Chondrocyte (in vitro differentiated cells): ENCODE data around the gene CHCHD4. TPM values are rescaled to one million over a fixed set of nuclear protein-coding genes. Genes with fewer than 3 reads are reported as not detected.
A peak's percentile ranks its signal among the peaks of the same experiment; 100 is the strongest.

Experiments
- DNase-seq: peaks from one replicate; pipeline ENCODE4 v3.0.0; 2021; ENCODE audit warnings: mixed read lengths, low spot score
- H3K27ac Mint-ChIP-seq: one replicate; pipeline ENCODE4 v1.8.0; 2021; ENCODE audit warnings: mild to moderate bottlenecking, moderate library complexity, mixed read lengths; ENCODE audit not compliant: unreplicated experiment
- H3K27me3 Mint-ChIP-seq: 2 replicates; pipeline ENCODE4 v1.8.0; 2021; ENCODE audit warnings: low read depth, mixed read lengths
- H3K36me3 Mint-ChIP-seq: 2 replicates; pipeline ENCODE4 v1.8.0; 2021; ENCODE audit warnings: low read depth, mixed read lengths
- H3K4me1 Mint-ChIP-seq: 2 replicates; pipeline ENCODE4 v1.8.0; 2021; ENCODE audit warnings: low read depth, mild to moderate bottlenecking, mixed read lengths
- H3K4me3 Mint-ChIP-seq: one replicate; pipeline ENCODE4 v1.8.0; 2021; ENCODE audit warnings: mild to moderate bottlenecking, moderate library complexity, mixed read lengths; ENCODE audit not compliant: unreplicated experiment
- H3K9me3 Mint-ChIP-seq: 2 replicates; pipeline ENCODE4 v1.8.0; 2021; ENCODE audit warnings: low read depth, mixed read lengths
- CTCF ChIP-seq: fragments of 200-600 bp; sonication (generic); IDR thresholded peaks from 2 replicates; pipeline ENCODE4 v1.5.0; 2021; ENCODE audit warnings: antibody characterized with exemption, mild to moderate bottlenecking, moderate library complexity
- total RNA-seq: library from RNA; stranded (reverse); gene quantifications from 3 replicates; pipeline ENCODE4 v1.2.1, GENCODE V29; 2021

CHCHD4 gene
- total RNA-seq, 1 donor from 2014 or later = 7.2 TPM

- Mint-ChIP-seq H3K36me3 (peaks cover 27% of the 10 kb centered on the region), H3K4me3 (no peak overlapping the region), H3K4me1 (peaks cover 20% of the 10 kb centered on the region), H3K9me3 (no peaks in the 10 kb centered on the region), H3K27me3 (no peaks in the 10 kb centered on the region), H3K27ac (no peak overlapping the region)
- no peak for DNase-seq
- TF ChIP-seq CTCF = no peak
Observed at GRCh38 chr3:14150078-14150477, 25.4 kb upstream of the CHCHD4 start.

- TF ChIP-seq CTCF = peak; percentile 31
- H3K27me3 Mint-ChIP-seq = no peaks in the 10 kb centered on the region
- H3K4me3 Mint-ChIP-seq = no peak overlapping the region
- H3K4me1 Mint-ChIP-seq = peaks cover 37% of the 10 kb centered on the region
- H3K9me3 Mint-ChIP-seq = no peaks in the 10 kb centered on the region
- DNase-seq = no peak
- H3K36me3 Mint-ChIP-seq = peaks cover 19% of the 10 kb centered on the region
- H3K27ac Mint-ChIP-seq = peak overlapping the region; percentile 36
Observed at GRCh38 chr3:14148041-14148985, 23.6 kb upstream of the CHCHD4 start.

GRCh38 chr3:14147617-14148016 is 22.9 kb upstream of the CHCHD4 start:
- Mint-ChIP-seq H3K36me3 (peaks cover 18% of the 10 kb centered on the region), H3K4me1 (peaks cover 44% of the 10 kb centered on the region), H3K4me3 (no peak overlapping the region), H3K27ac (peak overlapping the region; percentile 36), H3K9me3 (no peaks in the 10 kb centered on the region), H3K27me3 (no peaks in the 10 kb centered on the region)
- DNase-seq = no peak
- TF ChIP-seq CTCF = no peak

GRCh38 chr3:14147066-14147435 is 22.4 kb upstream of the CHCHD4 start:
- Mint-ChIP-seq H3K4me3 (no peak overlapping the region), H3K27ac (peak overlapping the region; percentile 80)

More at GRCh38 chr3:14147066-14147435, 22.4 kb upstream of the CHCHD4 start:
- Mint-ChIP-seq H3K36me3 (peaks cover 14% of the 10 kb centered on the region), H3K4me1 (peaks cover 50% of the 10 kb centered on the region), H3K9me3 (no peaks in the 10 kb centered on the region), H3K27me3 (no peaks in the 10 kb centered on the region)
- no peak for TF ChIP-seq CTCF
- no peak for DNase-seq
